NB4 (cell line): ENCODE measurements around the gene PRKD2.

ENCODE experiments used
- CTCF ChIP-seq: IDR thresholded peaks from one replicate; pipeline ENCODE4 v1.5.1; 2012; ENCODE audit warnings: low read depth, low read length
- POLR2A ChIP-seq: IDR thresholded peaks from 2 replicates; pipeline ENCODE4 v1.6.1; 2011; ENCODE audit warnings: mild to moderate bottlenecking; ENCODE audit not compliant: insufficient read length; ENCODE audit errors: extremely low read depth
- TF ChIP-seq, protein P1 (sequence below): IDR thresholded peaks from 2 replicates; pipeline ENCODE4 v1.6.1; 2011; ENCODE audit warnings: low read depth, low read length

DNA sequence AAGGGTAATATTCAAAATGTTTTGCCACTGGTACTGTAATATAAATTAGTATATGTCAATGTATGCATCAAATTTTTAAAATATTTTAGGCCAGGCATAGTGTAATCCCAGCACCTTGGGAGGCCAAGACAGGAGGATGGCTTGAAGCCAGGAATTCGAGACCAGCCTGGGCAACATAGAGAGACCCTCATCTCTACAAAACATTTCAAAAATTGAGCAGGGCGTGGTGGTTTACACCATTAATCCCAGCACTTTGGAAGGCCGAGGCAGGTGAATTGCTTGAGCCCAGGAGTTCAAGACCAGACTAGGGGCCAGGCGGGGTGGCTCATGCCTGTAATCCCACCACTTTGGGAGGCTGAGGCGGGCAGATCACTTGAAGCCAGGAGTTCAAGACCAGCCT lies 43.4 kb upstream of the PRKD2 start:
- no peak for TF ChIP-seq CTCF
- no peak for TF ChIP-seq POLR2A
- TF ChIP-seq, protein P1, sequence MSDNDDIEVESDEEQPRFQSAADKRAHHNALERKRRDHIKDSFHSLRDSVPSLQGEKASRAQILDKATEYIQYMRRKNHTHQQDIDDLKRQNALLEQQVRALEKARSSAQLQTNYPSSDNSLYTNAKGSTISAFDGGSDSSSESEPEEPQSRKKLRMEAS, result no peak
